Pons (tissue), 1 donor: Measurements from ENCODE around the gene ADGRD1.

Source experiments
- DNase-seq: peaks from one replicate; pipeline ENCODE4 v3.0.0-alpha.2; 2016; ENCODE audit warnings: low spot score

The ADGRD1 gene

DNA sequence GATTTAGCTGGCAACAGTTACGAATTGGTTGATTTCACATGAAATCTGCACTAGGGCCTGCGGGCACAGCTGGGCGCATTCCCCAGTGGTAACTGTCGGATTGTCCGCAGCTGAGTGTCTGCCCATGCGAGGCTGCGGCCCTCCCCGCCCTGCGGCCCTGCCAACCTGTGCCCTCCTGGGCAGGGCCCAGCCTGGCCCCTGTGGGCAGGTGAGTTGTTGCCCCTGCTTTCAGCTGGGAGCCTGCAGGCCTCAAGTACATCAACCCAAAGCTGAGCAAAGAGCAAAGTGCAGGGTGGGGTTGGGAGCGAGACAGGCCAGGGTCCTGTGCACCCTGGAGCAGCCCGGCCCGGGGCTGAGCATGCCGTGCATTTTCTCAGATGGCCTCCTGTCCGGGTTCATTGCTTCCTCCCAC, 89.1 kb downstream of the ADGRD1 start:
- DNase-seq: no peak

DNA sequence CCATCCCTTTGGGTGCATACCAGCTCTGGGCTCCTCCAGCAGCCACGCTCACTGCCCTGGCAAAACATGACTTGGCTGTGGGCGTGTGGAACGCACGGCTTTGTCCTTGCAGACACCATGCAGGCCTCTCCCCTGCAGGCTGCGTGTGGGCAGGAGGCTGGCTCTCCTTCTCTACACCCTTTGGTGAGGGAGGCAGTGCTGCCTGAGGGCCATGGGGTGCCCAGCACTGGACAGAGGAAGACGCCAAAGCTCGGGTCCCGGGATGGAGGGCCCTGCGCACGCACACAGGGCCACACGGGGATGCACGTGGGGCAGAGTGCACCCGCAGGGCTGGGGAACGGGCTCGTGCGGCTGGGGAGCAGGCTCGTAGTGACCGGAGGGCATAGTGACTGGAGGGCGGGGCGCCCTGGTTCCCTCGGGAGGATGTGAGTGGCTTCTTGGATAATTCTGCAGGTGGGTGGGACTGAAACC, 89.7 kb downstream of the ADGRD1 start:
- no peak for DNase-seq

DNA sequence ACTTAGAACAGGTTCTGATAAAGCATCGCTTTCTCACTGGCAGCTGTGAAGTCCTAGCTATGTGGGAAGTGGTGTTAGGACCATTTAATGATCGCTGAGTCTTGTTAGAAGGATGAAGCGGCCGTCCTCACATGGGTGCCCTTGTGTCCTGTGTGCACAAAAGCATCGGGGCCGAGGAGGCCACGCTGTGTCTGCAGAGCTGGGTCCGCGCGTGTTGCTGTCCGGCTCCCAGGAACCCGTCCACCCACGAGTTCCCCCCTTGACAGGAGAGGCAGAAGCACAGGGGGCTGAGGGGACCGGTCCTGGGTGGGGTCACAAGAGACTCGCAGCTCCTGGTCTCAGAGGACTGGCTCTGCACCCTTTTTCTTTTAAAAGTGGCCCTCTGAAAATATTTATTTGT, 90.4 kb downstream of the ADGRD1 start:
- DNase-seq: no peak

DNA sequence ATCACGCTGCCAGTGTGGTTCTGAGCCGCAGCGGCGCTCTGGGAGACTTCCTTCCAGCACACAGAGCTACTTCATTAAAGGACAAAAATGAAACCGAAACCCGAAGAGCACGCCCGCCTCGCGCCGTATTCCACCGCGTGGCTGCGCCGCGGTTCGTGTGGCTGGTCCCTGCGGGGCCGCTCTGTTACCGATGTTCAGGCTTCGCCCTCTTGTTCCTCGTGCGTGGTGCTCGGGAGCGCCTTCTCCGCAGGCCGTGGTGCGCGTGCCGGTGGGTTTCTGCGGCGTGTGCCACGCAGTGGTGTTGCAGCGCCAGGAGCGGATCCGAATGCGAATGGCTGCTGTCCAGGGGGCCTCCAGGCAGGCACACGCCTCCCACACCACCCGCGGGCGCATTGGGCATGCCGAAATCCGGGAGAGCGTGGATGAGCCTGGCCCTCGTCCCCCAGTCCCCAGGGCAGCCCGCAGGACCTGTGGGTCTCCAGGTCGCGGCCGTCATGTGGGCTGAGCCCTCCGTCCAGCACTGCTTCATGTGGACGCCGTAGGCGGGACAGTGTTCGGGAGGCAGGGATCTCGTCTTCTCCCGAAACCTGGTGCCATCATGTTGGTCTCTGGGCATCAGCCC, 91.2 kb downstream of the ADGRD1 start:
- DNase-seq: no peak

DNA sequence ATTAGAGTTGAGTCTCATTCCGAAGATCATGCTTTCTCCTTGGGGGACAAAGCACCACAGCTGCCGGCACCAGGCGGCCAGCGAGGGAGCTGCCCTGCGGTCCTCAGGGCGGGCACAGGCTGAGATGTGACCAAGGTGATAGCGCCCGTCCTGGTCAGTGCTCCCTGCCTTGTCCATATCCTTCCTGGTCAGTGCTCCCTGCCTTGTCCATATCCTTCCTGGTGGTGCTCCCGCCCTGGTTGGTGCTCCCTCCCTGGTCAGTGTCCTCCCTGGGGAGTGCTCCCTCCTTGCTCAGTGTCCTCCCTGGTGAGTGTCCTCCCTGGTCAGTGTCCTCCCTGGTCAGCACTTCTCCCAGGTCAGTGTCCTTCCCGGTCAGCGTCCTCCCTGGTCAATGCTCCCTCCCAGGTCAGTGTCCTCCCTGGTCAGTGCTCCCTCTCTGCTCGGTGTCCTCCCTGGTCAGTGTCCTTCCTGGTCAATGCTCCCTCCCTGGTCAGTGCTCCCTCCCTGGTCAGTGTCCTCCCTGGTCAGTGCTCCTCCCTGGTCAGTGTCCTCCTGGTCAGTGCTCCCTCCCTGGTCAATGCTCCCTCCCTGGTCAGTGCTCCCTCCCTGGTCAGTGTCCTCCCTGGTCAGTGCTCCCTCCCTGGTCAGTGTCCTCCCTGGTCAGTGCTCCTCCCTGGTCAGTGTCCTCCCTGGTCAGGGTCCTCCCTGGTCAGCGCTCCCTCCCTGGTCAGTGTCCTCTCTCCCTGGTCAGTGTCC, 92.2 kb downstream of the ADGRD1 start:
- DNase-seq: no peak

DNA sequence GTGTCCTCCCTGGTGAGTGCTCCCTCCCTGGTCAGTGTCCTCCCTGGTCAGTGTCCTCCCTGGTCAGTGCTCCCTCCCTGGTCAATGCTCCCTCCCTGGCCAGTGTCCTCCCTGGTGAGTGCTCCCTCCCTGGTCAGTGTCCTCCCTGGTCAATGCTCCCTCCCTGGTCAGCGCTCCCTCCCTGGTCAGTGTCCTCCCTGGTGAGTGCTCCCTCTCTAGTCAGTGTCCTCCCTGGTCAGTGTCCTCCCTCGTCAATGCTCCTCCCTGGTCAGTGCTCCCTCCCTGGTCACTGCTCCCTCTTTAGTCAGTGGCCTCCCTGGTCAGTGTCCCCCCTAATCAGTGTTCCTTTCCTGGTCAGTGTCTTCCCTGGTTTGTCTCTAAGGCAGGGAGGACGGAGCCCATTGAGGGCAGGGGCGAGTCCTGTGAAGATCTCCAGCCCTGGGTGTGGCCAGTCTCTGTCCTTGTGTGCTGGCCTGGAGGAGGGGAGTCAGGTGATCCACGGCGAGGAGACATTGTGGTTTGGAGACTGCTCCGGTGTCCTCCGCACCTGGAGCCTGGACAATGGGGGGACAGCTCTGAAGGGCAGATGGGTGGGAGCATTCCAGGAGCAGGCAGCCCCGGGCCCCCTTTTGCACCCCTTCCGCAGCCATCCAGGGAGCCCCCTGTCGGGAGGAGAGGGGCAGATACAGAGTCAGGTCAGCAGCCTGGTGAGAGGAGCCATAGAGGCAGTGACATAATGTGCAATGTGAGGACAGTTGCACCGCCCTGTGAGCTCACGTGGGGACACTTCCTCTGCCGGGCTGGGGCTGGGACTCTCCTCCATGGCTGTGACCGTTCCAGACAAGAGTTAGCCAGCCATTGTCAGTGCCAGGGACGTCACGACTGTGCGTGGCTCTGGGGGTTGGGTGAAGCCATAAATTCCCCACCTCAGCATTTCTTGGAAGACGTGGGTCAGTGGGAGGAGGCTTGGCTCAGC, 93.4 kb downstream of the ADGRD1 start:
- DNase-seq: no peak

DNA sequence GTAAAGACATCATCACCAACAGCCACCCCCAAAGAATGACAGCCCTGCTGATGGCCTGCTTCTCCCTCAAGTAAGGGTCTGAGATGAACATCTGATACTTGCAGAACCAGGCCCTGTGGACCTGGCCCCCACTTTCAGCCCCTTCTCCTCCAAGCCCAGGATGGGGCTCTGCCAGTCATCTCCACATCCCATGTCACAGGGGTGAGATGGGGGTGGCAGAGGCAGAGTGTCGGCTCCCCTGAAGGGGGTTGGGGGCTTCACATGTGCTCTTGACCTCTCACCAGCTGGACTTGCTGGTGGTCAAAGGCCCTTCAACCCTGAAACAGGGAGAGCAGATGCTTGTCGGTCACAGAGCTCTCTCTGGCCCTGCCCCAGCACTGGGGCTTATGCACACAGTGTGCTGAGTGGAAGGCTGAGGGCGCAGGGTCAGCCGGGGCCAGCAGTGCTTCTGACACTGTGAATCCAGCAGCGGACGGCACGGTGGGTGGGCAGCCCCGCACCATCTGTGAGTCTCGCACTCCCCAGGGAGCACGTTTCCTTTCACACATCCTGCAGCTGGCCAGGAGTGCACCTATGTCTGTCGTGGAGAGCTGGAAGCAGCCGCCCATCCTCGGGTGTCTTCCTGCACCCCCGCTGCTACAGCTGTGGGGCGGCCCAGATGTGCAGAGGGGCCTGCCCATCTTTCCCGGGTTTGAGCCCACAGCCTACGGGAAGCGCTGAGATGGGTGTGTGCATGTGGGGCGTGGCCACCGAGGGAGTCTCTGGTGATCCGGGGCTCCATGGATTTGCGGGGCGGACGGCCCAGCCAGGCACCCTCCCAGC, 94.3 kb downstream of the ADGRD1 start:
- no peak for DNase-seq

DNA sequence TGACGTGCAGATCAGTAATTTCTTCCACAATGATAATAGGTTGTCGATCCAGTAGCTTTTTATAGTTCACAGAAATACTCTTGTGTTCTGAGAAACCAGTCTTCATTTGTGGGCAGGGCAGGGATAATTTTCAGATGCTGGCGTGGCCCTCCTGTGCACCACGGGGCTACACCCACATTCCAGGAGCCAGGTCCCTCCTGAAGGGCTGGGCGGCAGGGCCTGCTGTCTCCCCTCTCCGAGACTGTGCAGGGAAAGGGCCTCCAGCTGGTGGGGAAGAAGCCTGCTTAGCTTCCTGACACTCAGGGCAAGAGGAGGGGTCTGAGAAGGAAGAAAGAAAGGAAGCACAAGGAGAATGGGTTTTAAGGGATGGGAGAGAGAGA, 94.9 kb downstream of the ADGRD1 start:
- DNase-seq: no peak

DNA sequence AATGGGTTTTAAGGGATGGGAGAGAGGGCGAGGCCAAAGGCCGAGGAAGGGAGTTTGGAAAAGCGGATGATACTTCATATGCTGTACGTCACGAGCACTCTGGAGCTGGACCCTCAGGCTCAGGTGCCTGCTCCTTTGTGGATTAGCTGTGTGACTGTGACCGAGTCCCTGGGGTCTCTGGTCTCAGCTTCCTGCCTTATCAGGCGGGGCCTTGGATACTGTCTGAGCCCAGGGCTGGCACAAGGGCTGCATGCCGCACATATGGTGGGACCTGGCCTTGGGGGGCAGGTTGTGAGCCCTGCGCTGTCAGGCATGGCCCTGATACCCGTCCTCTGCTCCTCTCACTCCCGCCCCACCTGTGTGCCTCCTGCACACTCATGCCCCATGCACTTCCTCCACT, 95.3 kb downstream of the ADGRD1 start:
- DNase-seq: no peak

DNA sequence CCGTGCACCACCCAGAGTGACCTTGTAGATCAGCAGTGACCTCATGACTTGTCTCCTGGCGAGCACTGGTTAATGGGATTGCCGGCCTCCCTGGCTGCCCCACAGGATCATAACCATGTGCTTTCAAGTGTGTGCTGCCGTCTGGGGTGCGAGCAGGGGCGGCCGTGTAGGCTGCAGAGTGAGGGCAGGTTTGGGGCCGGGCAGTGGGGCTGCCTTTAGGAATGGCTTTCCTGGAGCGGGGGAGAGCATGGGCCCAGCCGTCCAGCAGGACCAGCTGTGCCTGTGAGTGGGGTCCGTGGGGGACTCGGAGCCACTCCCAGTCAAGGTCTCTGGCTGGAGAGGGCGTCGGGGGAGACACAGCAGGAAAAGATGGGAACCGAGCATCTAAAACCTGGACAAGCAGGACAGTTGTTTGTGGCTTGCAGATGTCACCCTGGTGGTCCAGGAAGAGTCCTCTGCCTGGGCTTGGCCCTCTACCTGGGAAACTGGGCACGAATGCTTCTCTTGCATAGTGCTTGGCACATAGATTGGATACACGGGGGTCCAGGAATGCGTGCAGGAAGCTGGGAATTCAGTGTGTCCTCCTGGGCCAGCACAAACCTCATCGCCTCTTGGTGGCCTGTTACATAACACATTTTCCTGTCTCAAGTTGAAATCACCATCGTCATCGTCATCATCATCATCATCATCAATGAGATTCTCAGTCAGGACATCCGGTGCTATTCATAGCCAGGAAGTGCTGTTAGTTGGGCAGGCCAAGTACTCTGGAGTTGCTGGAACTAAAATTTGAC, 96.0 kb downstream of the ADGRD1 start:
- no peak for DNase-seq

DNA sequence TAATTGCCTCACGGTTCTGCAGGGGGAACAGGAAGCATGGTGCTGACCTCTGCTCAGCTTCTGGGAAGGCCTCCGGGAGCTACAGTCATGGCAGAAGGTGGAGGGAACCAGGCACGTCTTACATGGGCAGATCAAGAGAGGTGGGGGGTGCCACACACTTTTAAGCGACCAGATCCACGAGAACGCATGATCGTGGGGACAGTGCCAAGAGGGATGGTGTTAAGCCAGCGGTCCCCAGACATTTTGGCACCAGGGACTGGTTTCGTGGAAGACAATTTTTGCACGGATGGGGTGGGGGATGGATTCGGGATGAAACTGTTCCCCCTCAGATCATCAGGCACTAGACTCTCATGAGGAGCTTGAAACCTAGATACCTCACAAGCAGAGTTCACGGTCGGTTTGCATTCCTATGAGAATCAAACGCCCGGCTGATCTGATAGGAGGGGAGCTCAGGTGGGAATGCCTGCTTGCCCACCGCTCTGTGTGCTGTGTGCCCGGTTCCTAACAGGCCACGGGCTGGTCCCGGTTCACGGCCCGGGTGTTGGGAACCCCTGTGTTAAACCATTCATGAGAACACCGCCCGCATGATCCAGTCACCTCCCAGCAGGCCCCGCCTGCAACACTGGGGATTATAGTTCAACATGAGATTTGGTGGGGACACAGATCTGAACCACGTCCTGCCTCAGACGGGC, 96.9 kb downstream of the ADGRD1 start:
- no peak for DNase-seq

DNA sequence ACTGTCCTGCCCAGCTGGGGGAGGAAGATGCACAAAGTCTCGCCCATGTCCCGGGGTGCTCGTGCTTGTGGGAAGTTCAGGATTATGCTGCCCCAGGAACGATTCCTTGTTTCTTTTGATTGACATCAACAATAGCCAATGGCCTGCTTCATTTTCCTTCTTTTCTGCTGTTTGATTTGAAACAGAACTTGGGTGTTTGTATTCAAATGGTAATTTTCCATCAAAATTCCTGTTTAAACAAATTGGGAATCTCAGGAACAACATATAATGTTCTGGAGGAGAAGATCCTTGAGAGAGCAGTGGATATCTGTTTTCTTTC, 97.4 kb downstream of the ADGRD1 start:
- no peak for DNase-seq

DNA sequence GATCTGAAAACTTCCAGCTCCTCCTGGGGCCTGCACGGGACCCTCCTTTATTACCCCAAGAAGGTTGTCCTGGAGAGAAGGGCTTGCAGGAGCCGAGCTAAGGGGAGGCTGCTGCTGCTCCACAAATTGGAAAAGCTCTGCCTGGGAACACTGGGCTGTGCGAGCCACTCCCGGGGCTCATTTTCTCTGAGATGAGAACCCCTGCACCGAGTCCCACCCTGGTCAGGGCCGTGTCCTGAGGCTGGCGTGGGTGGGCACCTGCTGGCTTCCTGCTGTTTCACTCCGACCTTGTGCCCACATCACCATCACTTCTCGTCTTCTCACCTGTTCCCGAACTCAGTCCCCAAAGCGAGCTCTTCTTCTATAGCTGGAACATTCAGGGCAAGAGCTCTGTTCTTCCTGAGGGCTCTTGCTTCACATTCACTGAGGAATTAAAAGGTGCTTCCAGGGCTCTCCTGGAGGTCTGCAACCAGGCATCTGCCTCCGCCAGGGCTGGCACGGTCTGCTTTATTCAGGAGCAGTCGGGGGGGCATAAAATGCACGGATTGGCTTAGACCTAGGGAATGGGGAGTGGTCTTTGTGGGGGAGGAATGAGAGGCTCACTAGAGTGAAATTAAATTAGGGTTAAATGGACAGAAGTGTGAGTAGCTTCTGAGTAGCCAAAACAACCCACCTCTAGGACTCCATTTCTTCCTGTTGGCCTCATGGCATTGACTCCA, 98.5 kb downstream of the ADGRD1 start:
- DNase-seq: no peak

DNA sequence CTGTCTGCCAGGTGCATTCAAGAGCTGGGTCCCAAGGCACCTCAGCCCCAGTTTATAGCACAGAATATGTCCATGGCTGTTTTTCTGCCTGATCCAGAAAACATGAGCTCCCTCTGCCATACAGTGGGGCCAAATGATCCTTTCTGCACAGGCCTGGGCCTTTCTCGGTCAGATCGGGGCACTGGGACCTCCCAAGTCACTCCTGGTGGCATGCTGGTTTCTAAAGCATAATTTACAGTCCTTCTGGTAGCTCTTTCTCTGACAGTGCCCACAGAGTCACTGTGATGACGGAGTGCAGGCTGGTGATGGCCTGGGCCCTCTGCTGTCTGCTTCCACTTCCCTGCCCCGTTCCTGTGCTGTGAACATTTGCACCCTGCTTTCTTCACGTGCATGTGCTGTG, 99.2 kb downstream of the ADGRD1 start:
- DNase-seq: no peak

DNA sequence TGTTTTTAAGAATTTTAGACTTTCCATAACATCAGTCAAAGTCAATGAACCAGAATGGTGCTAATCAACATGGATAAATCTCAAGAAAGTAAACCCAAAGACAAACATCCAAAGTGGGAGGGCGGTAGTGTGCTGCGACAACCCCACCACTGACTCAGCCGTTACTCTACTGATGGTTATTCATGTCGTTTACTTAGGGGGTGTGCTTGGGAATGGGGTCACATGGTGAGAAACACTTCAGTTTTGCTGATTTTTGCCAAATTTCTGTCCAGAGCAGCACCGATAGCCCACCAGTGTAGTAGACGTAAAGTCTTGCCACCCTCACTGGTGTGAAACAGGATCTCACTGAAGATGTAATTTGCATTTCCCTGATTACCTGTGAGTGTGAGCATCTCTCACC, 99.9 kb downstream of the ADGRD1 start:
- DNase-seq: no peak

DNA sequence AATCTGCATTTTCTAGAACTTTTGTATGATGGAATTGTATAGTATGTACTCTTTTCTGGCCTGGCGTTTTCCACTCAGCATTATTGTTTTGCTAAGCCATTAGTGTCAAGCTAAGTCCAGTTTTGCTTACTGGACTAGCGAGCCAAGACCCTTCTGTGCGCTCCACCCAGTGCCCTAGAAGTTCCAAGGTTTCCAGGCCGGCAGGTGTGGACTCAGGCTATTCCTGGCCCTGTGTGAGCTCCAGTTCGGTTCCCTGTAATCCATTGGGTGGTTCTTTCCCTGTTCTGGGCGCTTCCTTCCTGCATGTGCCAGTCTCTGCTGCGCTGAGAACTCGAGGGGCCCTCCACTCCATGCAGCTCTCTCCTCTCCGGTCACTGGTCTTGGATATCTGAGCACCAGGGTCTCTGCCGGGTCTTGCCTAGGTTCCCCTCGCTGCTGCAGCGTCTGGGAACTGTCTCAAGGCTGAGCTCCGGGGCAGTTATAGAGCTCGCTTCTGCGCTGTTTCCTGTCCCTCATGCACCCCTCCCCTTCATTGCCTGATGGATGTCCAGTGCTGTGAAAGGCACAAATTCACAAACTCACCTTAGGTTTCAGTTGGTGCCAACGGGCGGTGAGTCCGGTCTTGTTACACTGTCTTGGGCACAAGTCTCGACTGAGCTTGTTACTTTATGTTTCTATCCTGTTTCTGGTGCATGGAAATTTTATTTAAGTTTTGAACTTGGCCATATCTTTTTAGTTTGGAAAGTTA, 100.8 kb downstream of the ADGRD1 start:
- no peak for DNase-seq

DNA sequence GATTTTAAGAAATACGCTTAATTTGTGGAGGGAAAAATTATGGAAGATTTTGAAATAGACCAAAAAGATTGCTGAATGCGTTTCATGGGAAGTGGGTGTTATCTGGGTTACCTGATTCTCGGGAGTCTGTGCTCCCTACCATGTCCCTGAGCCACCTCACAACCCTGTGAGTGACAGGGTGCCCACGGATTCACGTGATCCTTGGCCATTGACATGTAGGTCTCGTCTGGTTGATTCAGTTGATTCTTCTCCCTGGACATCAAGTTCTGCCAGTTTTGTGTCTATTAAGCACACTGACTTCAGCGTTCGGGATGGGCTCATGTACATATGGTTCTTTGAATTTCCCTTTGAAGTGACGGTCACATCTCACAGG, 101.4 kb downstream of the ADGRD1 start:
- DNase-seq: no peak

DNA sequence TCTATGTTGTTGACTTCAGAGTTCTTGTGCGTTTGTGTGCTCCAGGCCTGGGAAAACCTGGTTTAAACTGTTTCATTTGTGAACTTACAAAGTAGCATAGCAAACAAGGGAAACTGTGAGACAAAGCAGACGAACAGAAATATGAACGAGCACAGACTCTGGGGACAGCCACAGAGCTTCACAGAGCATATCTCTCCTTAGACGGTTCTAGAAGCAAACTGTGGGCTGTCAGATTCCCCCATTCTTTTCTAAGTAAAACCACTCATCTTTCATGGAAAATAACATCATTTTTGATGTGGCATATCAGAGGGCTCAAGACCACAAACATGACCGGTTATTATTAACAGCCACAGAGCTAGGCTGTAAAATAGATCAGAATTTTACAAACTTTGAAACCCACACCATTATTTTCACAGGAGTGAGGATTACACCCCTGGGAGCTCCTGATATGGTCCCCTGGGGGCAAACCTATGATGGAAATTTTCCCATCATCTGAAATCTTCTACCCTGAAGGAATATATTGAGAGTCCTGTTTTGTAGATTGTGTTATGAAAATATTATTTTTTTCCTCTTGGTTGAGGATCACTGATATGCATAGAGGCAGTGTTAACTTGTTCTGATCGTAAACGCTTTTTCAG, 102.0 kb downstream of the ADGRD1 start:
- no peak for DNase-seq

DNA sequence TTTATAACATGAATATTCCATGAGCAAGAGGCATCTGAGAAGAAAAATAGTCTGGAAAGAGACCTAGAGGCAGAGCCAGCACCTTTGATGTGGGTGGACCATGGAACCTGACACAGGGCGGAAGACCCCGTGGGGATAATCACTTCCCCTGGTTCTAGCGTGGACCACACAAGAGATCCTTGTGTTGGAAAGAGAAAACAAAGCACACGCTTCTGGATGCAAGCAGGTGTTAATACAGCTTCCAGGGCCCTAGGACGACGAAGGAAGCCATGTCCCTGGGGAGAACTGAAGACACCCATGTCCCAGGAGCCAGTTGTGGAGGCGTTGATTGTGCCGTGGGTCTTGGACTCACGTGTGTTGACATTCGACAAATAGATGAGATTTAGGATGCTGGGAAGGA, 102.9 kb downstream of the ADGRD1 start:
- no peak for DNase-seq
